Thoracic aorta (tissue), 2 donors: ENCODE data around the gene ABCC8. TPM values are rescaled to one million over a fixed set of nuclear protein-coding genes. Genes with fewer than 3 reads are reported as not detected.

Source experiments
- ATAC-seq: fragments of 150-250 bp; one replicate; pipeline ENCODE4 v1.8.0; 2017; ENCODE audit warnings: low read depth; ENCODE audit not compliant: insufficient number of reproducible peaks, low FRiP score
- DNase-seq: peaks from one replicate; pipeline ENCODE4 v3.0.0-alpha.2; 2020; ENCODE audit warnings: low spot score
- H3K27ac ChIP-seq, 2 donors: fragments of 200-600 bp; sonication (generic); 1 replicate in 1 of 2; 2 replicates in 1 of 2; pipeline ENCODE4 v1.5.1; 2016; ENCODE audit warnings: mild to moderate bottlenecking in 2 of 2, moderate library complexity in 2 of 2
- H3K27me3 ChIP-seq: fragments of 200-600 bp; sonication (generic); replicated peaks from 2 replicates; pipeline ENCODE4 v1.6.0; 2016; ENCODE audit warnings: mild to moderate bottlenecking; ENCODE audit not compliant: insufficient read depth
- H3K36me3 ChIP-seq: fragments of 200-600 bp; sonication (generic); one replicate; pipeline ENCODE4 v1.5.1; 2016
- H3K4me1 ChIP-seq, 2 donors: fragments of 200-600 bp; sonication (generic); 1 replicate in 1 of 2; 2 replicates in 1 of 2; pipeline versions ENCODE4 v1.5.1 to v1.6.0; 2016; ENCODE audit warnings: low read depth in 2 of 2, mild to moderate bottlenecking in 1 of 2; ENCODE audit not compliant: control insufficient read depth in 1 of 2
- H3K4me3 ChIP-seq: fragments of 200-600 bp; sonication (generic); 2 replicates; pipeline ENCODE4 v1.5.1; 2016; ENCODE audit warnings: mild to moderate bottlenecking
- H3K9me3 ChIP-seq: fragments of 200-600 bp; sonication (generic); 2 replicates; pipeline ENCODE4 v1.5.1; 2016
- total RNA-seq, 2 donors: library from RNA; depleted of rRNA; stranded (reverse); fragments of >200 nt; gene quantifications; one replicate each; pipeline versions ENCODE4 v1.1.0 to v1.2.3, GENCODE V29; 2016
- TF ChIP-seq, protein P1 (sequence below): fragments of 200-600 bp; sonication (generic); IDR thresholded peaks from one replicate; pipeline ENCODE4 v1.5.1; 2019; ENCODE audit warnings: antibody characterized with exemption

The ABCC8 gene
- total RNA-seq, 2 donors from 2014 or later = 0.42 to 13.9 TPM

DNA sequence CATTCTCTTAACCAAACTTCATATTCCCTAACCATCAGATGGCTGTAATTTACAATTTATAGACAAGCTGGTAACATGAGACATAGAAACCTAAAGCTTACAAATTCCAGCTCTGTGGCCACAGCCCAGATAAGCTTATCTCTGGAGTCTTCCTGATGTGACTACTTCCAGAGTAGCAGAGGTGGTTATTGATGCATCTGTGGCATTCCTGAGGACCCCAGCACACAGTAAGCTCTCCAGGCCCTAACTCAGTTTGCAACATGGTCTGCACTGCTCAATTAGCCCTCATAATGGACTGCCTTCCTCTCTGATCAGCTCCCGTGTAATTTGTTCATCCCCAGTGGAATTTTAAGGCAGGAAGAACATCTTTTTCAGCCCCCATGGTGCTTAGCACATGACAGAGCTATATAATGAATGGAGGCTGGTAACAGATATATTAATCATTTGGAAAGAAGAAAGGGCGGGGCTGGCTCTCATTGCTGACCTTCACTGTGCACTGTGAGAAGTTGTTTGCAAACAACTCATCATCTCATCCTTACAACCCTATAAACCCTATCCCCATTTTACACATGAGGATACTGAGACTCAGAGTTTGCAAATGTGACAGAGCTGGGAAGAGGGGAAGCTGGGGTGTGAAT is 58.1 kb downstream of the ABCC8 start:
- H3K36me3 ChIP-seq = no peaks in the 10 kb centered on the region
- H3K27ac ChIP-seq = no peak overlapping the region
- no peak overlapping the region for H3K4me3 ChIP-seq
- ATAC-seq = no peak
- H3K27me3 ChIP-seq = no peaks in the 10 kb centered on the region
- H3K9me3 ChIP-seq = no peaks in the 10 kb centered on the region
- peaks cover 0 to 12% of the 10 kb centered on the region in 2 donors for H3K4me1 ChIP-seq
- TF ChIP-seq, protein P1, sequence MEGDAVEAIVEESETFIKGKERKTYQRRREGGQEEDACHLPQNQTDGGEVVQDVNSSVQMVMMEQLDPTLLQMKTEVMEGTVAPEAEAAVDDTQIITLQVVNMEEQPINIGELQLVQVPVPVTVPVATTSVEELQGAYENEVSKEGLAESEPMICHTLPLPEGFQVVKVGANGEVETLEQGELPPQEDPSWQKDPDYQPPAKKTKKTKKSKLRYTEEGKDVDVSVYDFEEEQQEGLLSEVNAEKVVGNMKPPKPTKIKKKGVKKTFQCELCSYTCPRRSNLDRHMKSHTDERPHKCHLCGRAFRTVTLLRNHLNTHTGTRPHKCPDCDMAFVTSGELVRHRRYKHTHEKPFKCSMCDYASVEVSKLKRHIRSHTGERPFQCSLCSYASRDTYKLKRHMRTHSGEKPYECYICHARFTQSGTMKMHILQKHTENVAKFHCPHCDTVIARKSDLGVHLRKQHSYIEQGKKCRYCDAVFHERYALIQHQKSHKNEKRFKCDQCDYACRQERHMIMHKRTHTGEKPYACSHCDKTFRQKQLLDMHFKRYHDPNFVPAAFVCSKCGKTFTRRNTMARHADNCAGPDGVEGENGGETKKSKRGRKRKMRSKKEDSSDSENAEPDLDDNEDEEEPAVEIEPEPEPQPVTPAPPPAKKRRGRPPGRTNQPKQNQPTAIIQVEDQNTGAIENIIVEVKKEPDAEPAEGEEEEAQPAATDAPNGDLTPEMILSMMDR = no peak
- no peak for DNase-seq

DNA sequence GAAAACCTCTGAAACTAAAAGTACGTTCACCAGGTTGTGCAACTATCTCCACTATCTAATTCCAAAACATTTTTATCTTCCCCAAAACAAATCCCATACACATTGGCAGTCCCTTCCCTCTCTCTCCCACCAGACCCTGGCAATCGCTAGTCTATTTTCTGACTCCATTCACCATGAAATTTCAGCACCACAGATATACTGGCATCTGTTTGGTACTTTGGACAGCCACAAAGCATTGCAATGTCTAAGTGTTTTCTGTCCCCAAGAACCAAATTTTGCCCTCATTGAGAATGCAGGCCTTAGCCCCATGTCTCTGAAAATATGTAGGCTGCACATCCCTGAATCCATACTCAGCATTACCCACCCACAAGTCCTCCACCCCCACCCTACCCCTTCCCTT is 60.2 kb downstream of the ABCC8 start:
- H3K4me1 ChIP-seq = peaks cover 0 to 6% of the 10 kb centered on the region in 2 donors
- no peaks in the 10 kb centered on the region for H3K27me3 ChIP-seq
- ATAC-seq (no peak), DNase-seq (no peak)
- no peaks in the 10 kb centered on the region for H3K9me3 ChIP-seq
- no peak overlapping the region for H3K4me3 ChIP-seq
- no peaks in the 10 kb centered on the region for H3K36me3 ChIP-seq
- TF ChIP-seq, protein P1 = no peak
- H3K27ac ChIP-seq = no peak overlapping the region

DNA sequence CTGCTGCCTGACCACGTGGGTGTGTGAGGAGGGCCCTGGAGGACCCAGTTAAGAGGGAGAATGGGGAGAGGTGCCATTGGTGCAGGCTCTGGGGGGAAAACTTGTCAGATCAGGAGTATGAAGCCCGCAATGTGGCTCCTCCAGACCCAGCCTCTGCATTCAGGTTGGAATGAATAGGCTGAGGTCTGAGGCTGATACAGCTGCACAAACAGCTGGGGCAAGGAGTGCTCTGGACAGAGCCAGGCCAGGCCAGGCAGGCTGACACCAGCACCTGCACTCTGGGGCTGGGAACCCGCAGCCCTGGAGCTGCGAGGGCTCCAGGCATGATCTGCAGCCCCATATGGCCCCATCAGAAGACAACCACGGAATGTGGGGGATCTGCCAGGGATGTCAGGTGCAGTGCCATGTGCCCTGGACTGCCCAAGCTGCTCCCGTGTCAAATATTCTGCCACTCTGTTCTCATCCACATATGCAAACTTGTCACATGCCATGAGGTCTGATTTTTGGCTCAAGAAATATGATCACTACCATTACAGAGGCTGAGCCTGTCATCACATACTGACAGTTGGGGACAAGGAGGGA is 61.0 kb downstream of the ABCC8 start:
- TF ChIP-seq, protein P1 = no peak
- DNase-seq (no peak), ATAC-seq (no peak)
- Histone ChIP-seq H3K36me3 (no peaks in the 10 kb centered on the region), H3K9me3 (no peaks in the 10 kb centered on the region), H3K4me1 (no peaks in the 10 kb centered on the region), H3K4me3 (no peak overlapping the region), H3K27ac (no peak overlapping the region), H3K27me3 (no peaks in the 10 kb centered on the region)

DNA sequence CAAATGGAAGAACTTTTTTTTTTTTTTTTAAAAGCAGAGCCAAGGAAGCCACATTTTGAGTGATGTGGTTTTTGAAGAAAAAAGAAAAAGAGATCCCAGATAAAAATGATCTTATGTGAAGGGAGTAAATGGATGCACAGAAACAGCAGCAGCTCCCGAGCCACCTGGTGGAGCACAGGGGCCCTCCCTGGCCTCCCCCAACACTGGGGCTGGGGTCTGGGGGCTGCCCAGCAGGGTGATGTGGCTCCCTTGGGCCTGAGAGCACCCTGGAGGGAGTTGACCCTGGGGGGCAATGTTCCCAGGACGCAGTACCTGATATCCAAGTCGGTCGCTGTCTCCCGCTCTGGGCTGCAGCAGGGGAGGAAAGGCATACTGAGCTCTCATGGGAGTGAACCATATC is 61.7 kb downstream of the ABCC8 start:
- ATAC-seq (no peak), DNase-seq (no peak)
- H3K4me1 ChIP-seq = no peaks in the 10 kb centered on the region
- no peak overlapping the region for H3K4me3 ChIP-seq
- no peaks in the 10 kb centered on the region for H3K36me3 ChIP-seq
- no peaks in the 10 kb centered on the region for H3K27me3 ChIP-seq
- TF ChIP-seq, protein P1 = no peak
- H3K9me3 ChIP-seq = no peaks in the 10 kb centered on the region
- H3K27ac ChIP-seq = no peak overlapping the region

DNA sequence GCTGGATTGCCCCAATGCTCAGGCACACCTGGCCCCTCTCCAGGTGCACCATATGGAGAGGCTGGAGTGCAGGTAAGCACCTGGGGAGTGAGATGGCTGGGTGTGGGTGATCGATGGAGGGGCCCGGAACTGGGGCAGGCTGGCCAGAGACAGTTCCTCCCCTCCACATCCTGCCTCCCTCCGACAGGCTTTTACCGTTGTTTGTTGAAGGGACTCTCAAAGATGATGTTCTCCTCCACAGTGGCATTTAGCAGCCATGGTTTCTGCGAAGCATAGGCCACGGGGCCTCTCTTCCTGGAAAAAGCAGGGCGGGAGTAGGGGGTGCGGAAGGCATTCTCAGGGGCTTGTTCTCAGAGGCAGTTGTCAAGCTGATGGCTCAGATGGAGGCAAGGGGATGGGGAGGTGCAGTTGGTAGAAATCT is 62.3 kb downstream of the ABCC8 start:
- no peak for ATAC-seq
- H3K36me3 ChIP-seq = no peaks in the 10 kb centered on the region
- no peak for DNase-seq
- H3K27me3 ChIP-seq = no peaks in the 10 kb centered on the region
- H3K4me3 ChIP-seq = no peak overlapping the region
- TF ChIP-seq, protein P1 = no peak
- H3K9me3 ChIP-seq = no peaks in the 10 kb centered on the region
- no peaks in the 10 kb centered on the region for H3K4me1 ChIP-seq
- H3K27ac ChIP-seq = no peak overlapping the region
